ENCODE results near the gene FCER2. TPM values are rescaled to one million over a fixed set of nuclear protein-coding genes. Genes with fewer than 3 reads are reported as not detected.
"Not testable (repeated sequence)": the region's sequence is repeated elsewhere in the genome, so short reads cannot be mapped to it uniquely, and the experiment has no call there.

Gene FCER2
- not detected in 2 replicates for total RNA-seq (2014; rRNA removed; shearing (Covaris generic))

DNA sequence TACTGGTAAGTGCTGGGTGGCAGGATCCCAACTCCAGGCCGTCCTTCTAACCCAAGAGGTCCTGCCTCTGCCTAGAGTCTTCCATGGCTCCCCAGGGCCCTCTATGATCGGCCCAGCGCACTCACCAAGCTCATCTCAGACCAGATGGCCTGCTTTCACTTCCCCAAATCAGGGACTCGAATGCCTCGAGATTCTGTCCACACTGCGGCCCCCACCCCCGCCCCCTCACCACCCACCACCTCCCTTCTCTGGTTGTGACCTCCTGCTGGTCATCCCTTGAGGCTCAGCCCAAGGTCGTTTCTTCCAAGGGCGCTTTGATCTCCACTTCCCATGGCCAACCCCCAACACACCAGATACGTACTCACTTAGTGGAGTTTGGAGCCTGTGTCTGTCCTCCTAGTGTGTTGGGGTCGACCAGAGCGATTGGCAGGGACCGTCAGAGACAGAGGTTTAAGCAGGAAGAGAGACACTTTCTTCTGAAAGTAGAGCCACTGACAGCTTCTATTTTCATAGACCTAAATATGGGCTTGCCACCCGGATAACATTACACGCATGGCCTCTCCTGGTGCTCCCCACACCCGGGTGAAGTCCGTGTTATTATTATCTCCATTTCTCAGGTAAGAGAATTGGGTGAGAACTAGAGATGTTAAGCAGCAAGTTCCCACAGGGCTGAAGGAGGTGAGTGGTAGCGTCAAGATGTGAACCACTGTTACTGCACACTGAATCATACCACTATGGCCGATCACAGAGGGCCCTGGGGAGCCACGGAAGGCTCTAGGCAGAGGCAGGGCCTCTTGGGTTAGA, at the start of gene FCER2:
FCER2 (minus strand) TSS at position 478 of the 804 bp plus-strand sequence. CDS start 2,371 bp downstream, outside the sequence.
- no peak for DNase-seq (ENCODE audit: low spot score)
- in situ Hi-C loops (cut with HindIII; ENCODE audit: low sequenced_read_pairs): no loop called here

- DNase-seq (ENCODE audit: low spot score): no peak
- in situ Hi-C loops (cut with HindIII; ENCODE audit: low sequenced_read_pairs): no loop called here
Measured at GRCh38 chr19:7751157-7751783, 49.3 kb upstream of the FCER2 start.

GRCh38 chr19:7748756-7749155, 46.8 kb upstream of the FCER2 start:
- in situ Hi-C loops (cut with HindIII; ENCODE audit: low sequenced_read_pairs): no loop called here
- DNase-seq (ENCODE audit: low spot score): peak; percentile 49

GRCh38 chr19:7748171-7748570, 46.2 kb upstream of the FCER2 start:
- in situ Hi-C loops (cut with HindIII; ENCODE audit: low sequenced_read_pairs): no loop called here
- no peak for DNase-seq (ENCODE audit: low spot score)

DNA sequence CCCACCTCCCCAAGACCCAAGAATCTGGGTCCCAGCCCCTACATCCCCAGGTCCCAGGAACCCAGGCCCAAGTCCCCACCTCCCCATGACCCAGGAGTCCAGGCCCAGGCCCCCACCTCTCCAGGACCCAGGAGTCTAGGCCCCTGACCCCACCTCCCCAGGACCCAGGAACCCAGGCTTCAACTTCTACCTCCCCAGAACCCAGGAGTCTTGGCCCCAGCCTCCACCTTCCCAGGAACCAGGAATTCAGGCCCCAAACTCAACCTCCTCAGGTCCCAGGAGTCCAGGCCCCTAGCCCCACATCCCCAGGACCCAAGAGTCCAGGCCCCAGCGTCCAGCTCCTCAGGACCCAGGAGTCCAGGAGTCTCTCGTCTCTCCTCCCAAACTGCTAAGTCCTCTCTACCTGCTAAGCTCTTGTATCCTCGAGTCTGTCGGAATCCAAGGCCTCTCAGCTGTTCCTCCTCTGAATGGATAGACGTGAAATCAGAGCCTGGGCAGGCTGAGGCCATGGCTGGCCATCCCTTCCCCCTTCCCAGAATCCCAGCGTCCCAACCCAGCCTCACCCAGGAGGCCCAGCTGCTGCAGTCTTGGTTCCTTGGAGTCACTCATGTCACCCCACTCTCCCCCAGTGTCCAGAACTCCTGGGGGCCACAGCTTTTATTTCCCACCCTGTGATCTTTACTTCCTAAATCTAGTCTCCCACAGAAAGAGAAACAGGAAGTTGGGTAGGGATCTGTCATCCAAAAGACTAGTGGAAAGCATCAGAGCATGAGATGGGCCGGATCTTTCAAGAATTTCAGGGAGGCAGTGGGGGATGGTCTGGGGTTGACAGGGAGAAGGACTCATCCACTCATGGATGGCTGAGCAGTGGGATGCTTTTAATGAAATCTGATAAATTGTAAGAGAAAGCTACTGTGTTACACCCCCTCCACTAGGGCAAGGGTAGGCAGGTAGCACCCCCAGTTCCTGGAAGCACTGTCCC, 45.3 kb upstream of the FCER2 start, which contains the start of gene CD209:
CD209 (minus strand) TSS at position 632 of the 982 bp plus-strand sequence; CDS start at position 609, 23 bp downstream.
- in situ Hi-C loops (cut with HindIII; ENCODE audit: low sequenced_read_pairs): no loop called here
- DNase-seq (ENCODE audit: low spot score): no peak

DNA sequence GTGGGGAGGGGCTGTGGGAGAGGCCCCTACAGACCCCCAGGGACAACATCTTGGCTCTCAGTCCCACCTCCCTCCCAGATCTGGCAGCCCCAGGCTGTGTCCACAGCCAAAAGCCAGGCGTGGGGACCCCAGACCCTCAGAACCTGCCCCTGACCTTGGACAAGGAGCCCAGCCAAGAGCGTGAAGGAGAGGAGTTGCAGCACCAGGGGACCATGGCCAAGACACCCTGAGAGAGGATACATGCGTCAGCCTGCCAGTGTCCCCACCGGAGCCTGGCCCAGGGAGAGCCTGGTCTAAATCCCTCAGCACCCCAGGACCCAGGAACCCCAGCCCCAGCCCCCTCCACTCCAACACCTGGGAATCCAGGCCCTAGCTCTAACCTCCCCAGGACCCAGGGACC, 44.4 kb upstream of the FCER2 start:
- in situ Hi-C loops (cut with HindIII; ENCODE audit: low sequenced_read_pairs); DNase-seq (ENCODE audit: low spot score): not testable (repeated sequence)

DNA sequence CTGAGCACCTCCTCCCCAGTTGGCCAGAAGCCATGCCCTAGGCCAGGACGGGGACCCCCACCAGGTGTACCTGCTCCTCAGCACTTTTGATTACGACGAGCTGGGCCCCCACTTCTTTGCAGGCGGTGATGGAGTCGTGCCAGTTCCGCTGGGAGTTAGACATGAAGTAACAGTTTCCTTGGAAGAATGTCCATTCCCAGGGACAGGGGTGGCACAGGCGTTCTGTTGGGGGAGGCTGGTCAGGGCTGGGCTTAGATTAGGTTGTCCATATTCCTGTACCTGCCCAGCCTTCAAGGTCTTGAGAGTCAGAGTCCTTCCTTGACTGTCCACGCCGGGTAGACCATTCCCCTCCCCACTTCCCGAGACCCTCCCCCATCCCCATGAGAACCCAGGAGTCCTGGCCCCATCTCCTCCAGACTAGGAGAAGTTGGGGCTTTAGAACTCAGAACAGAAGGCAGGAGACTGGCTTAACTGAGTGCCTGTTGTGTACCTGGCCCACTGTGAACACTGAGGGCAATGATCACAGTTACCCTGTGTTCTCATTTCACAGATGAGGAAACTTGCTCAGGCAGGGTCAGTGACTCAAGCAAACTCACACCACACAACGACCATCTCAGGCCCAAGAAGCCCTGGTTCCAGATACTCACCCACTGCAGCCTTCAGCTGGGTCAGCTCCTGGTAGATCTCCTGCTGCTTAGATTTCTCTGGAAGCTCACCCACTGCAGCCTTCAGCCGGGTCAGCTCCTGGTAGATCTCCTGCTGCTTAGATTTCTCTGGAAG, 43.1 kb upstream of the FCER2 start:
- no peak for DNase-seq (ENCODE audit: low spot score)
- in situ Hi-C loops (cut with HindIII; ENCODE audit: low sequenced_read_pairs): no loop called here

DNA sequence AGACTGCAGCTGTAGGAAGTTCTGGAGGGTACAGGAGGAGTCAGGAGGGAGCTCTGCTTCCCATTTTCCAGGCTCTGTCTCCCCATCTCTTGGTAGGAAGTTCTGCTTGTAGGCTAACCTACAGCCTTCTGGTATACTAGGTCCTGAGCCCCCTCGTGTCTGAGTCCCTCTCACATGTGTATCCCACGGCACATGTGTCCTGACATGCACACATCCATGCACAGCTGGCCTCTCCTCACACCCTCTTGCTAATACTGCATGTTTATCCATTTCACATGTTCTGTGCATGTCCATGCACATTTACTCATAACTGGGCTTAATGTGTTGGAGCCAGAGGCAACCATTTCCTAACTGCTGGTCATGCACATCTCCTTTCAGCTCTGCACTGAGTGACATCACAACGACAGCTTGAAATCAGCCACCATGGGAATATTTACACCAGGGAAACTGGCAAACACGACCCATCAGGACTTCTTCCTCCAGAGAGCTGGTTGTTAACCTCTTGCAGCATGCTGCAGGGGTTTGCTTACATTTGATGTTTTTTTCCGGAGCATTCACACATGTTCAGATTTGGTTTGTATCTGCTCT, 42.4 kb upstream of the FCER2 start:
- in situ Hi-C loops (cut with HindIII; ENCODE audit: low sequenced_read_pairs): no loop called here
- no peak for DNase-seq (ENCODE audit: low spot score)

DNA sequence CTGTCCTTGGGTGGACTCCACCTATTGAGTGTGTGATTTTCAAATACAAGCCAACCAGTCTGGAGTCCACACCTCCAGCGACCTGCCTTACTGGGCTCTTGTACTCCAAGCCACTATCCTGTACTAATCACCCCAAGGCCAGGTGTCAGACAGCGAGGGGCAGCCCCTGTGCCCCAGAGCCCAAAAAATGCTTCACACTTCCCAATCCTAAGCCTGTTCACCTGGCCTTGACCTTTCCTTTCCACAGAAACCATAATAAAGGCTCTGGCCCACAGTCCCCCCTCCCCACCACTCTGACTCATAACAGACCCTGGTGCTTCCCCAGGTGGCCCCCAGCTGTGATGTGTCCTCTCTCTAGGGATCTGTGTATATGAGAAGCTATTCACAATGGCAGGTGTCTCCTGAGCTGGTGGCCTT, 41.5 kb upstream of the FCER2 start:
- DNase-seq (ENCODE audit: low spot score): no peak
- in situ Hi-C loops (cut with HindIII; ENCODE audit: low sequenced_read_pairs): no loop called here

- DNase-seq (ENCODE audit: low spot score): peak; percentile 63
- in situ Hi-C loops (cut with HindIII; ENCODE audit: low sequenced_read_pairs): no loop called here
Measured at GRCh38 chr19:7742991-7743390, 41.1 kb upstream of the FCER2 start.

DNA sequence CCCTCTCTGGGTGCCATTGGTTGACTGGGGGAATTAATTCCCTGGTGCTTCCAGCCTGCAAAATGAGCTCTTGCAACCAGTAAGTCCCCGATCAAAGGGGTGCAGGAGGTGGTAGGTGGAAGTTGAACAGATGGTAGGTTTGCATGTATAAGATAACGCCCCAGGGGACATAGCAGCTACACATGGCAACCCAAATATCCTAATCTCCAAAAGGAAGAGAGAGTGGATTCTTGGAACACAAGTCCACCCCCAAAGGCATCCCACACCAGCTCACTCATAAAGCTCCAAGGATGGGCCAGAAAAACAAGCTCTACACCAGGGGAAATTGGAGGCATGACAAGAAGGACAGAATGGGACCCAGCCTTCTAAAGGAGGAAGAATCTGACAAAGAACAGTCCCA, 40.6 kb upstream of the FCER2 start:
- peak; percentile 86 for DNase-seq (ENCODE audit: low spot score)
- in situ Hi-C loops (cut with HindIII; ENCODE audit: low sequenced_read_pairs): no loop called here

GRCh38 chr19:7740682-7741054, 38.7 kb upstream of the FCER2 start:
- in situ Hi-C loops (cut with HindIII; ENCODE audit: low sequenced_read_pairs): no loop called here
- no peak for DNase-seq (ENCODE audit: low spot score)

DNA sequence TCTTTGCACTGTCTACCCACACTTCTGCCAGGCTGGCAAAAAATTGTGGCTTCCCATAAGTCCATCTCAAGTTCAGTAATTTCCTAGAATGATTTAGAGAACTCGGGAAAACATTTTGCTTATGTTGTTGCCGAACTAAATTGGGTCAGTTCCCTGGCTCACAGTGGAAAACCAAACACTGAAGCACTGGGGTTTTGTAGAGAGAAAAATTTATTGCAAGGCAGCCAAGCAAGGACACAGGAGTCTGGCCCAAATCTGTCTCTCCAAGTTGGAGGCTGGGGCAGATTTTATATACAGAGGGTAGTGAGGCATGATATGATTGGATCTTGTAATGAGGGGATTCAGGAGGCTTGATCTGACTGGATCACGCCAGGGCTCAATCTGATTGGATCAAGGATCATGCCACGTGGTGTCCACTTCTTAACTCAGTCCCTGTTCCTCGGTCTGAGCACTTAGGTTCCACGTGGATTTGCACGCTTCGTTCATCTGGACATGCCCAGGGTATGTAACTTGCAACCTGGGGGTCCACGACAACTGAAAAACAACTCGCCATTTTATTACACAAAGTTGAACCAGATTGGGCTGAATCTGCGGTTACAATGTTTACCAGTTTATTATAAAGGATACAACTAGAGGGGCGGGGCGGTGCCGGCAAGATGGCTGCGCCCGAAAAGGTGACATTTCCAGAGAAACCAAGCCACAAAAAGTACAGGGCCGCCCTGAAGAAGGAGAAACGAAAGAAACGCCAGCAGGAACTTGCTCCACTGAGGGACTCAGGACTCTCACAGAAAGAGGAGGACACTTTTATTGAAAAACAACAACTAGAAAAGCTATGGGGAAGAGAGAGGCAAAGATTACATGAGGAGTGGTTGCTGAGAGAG, 38.1 kb upstream of the FCER2 start:
- peak; percentile 82 for DNase-seq (ENCODE audit: low spot score)
- in situ Hi-C loops (cut with HindIII; ENCODE audit: low sequenced_read_pairs): no loop called here

DNA sequence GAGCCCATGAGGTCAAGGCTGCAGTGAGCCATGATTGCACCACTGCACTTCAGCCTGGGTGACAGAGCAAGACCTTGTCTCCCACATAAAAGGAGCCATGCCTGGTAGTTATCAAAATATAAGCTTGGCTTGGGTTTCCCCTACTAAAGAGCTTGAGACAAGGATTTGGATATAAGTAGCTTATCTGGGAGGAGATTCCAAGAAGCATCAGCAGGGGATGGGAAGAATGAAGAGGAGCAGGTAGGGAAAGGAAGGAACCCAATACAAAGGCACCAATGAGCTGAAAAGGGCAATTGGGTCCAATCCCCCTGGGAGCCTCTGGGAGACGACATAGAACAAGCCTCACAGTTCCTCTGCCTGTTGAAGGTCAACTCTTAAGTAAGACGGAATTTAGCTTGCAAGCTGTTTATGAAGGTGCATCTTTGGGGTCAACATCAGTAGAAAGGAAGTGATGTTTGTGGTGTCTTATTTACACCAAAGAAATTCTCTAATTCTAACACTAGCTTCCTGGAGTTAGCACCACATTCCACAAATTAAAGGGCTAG, 37.4 kb upstream of the FCER2 start:
- no peak for DNase-seq (ENCODE audit: low spot score)
- in situ Hi-C loops (cut with HindIII; ENCODE audit: low sequenced_read_pairs): no loop called here

DNA sequence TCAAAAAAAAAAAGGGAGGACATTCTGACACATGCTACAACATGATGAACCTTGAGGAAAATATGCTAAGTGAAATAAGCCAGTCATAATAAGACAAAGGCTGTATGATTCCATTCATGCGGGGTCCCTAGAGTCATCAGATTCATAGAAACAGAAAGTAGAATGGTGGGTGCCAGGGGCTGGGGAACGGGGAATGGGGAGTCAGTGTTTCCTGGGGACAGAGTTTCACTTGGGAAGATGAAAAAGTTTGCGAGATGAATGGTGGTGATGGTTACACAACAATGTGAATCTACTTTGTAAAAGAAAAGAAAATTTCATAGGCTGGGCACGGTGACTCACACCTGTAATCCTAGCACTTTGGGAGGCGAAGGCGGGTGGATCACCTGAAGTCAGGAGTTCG, 36.1 kb upstream of the FCER2 start:
- in situ Hi-C loops (cut with HindIII; ENCODE audit: low sequenced_read_pairs): no loop called here
- DNase-seq (ENCODE audit: low spot score): no peak

DNA sequence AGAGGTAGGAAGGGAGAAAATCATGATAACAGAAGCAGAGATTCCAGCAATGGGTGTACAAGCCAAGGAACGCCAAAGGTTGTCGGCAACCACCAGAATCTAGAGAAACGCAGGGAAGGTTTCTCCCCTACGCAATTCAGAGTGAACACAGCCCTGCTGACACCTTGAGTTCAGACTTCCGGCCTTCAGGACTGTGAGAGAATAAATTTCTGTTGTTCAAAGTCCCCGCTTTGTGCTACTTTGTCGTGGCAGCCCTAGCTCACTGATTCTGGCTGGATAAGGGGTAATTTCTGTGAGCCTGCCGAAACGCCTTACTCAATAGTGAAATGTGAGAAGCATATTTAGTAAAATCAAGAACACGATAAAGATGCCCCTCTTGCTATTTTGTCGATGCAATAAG, 35.3 kb upstream of the FCER2 start:
- DNase-seq (ENCODE audit: low spot score): no peak
- in situ Hi-C loops (cut with HindIII; ENCODE audit: low sequenced_read_pairs): no loop called here

- DNase-seq (ENCODE audit: low spot score): no peak
- in situ Hi-C loops (cut with HindIII; ENCODE audit: low sequenced_read_pairs): no loop called here
Measured at GRCh38 chr19:7736148-7736547, 34.2 kb upstream of the FCER2 start.

All from G401 (cell line).